ENCODE measurements around the gene PDSS1. TPM values are rescaled to one million over a fixed set of nuclear protein-coding genes. Genes with fewer than 3 reads are reported as not detected.

PDSS1 gene
- total RNA-seq, 2 experiments from 2014 or later = 3.8 to 4.5 TPM

DNA sequence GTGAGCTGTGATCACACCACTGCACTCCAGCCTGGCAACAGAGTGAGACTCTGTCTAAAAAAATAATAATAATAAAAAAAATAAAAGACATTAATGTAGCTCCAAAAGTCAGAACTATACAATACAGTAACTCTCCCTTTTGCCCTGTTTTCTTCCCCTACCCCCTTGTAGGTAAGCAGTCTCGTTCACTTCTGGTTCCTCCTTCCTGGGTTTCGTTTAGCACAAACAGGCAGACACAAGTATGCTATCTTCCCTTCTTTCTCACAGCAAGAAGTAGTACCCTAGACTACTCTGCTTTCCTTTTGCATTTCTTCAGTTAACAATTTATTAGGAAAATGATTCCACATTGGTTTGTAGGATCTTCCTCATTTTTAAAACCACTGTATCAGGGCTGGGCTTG lies 33.1 kb downstream of the PDSS1 start:
- H3K9me3 ChIP-seq (ENCODE audit: control insufficient read depth in 1 of 2, insufficient read depth in 1 of 2, low read length in 2 of 2) = no peaks in the 10 kb centered on the region
- no peak overlapping the region for H3K4me3 ChIP-seq (ENCODE audit: low read length)
- Mint-ChIP-seq H3K4me1 (ENCODE audit: low read depth) (peaks cover 3% of the 10 kb centered on the region), H3K27me3 (no peaks in the 10 kb centered on the region), H3K4me3 (no peak overlapping the region), H3K36me3 (ENCODE audit: low read depth) (peaks cover 57% of the 10 kb centered on the region), H3K27ac (no peak overlapping the region), H3K9me3 (no peaks in the 10 kb centered on the region)
- intact Hi-C loops (cut with DNase I, micrococcal nuclease) = no loop called here
- peaks cover 33% of the 10 kb centered on the region for H3K36me3 ChIP-seq (ENCODE audit: insufficient read depth, low read length)
- no peaks in the 10 kb centered on the region for H3K27me3 ChIP-seq (ENCODE audit: control insufficient read depth in 1 of 2, insufficient read depth in 2 of 2, low read length in 2 of 2)
- ChIA-PET POLR2A (no interaction called here), CTCF (no interaction called here)
- no peak for DNase-seq
- TF ChIP-seq, protein P1, sequence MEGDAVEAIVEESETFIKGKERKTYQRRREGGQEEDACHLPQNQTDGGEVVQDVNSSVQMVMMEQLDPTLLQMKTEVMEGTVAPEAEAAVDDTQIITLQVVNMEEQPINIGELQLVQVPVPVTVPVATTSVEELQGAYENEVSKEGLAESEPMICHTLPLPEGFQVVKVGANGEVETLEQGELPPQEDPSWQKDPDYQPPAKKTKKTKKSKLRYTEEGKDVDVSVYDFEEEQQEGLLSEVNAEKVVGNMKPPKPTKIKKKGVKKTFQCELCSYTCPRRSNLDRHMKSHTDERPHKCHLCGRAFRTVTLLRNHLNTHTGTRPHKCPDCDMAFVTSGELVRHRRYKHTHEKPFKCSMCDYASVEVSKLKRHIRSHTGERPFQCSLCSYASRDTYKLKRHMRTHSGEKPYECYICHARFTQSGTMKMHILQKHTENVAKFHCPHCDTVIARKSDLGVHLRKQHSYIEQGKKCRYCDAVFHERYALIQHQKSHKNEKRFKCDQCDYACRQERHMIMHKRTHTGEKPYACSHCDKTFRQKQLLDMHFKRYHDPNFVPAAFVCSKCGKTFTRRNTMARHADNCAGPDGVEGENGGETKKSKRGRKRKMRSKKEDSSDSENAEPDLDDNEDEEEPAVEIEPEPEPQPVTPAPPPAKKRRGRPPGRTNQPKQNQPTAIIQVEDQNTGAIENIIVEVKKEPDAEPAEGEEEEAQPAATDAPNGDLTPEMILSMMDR (IDR thresholded peaks at IDR 0.05) = no peak
- no peaks in the 10 kb centered on the region for H3K4me1 ChIP-seq (ENCODE audit: insufficient read depth, low read length)
- H3K27ac ChIP-seq (ENCODE audit: low read depth in 1 of 2, low read length in 2 of 2) = no peak overlapping the region
- no peak for ATAC-seq (ENCODE audit: poor library complexity)

DNA sequence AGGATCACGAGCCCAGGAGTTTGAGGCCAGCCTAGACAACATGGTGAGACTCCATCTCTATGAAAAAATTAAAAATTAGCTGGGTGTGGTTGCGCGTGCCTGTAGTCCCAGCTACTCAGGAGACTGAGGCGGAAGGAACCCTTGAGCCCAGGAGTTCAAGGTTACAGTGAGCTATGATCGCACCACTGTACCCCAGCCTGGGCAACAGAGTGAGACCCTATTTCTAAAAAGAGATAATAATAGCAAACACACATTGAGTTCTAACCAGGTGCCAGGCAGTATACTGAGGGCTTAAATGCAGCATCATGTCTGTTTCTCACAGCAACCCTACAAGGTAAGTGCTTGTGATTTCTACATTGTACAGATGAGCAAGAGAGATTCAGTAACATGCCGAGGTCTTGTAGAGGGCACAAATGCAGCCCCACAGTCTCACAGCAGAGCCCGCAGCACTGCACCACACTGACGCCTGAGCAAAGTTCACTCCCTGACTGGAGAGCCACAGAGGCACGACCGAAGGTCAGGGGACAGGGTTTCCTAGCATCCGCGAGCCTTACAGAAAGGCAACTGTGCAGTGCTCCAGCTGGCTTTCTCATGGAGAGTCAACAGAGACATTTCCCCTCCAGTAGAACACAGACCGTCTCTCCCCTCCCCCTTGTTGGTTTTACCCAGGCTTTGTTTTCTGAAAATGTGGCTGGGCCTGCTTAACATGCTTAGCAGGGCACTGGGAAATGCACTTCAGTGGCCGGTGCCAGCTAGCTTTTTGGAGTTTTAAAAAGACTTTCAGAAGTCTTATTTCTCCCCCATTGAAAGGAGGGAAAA lies 36.5 kb downstream of the PDSS1 start:
- H3K27ac ChIP-seq (ENCODE audit: low read depth in 1 of 2, low read length in 2 of 2) = no peak overlapping the region
- TF ChIP-seq, protein P1 (IDR thresholded peaks at IDR 0.05) = no peak
- H3K4me1 ChIP-seq (ENCODE audit: insufficient read depth, low read length) = no peaks in the 10 kb centered on the region
- peaks cover 58% of the 10 kb centered on the region for H3K36me3 Mint-ChIP-seq (ENCODE audit: low read depth)
- H3K4me1 Mint-ChIP-seq (ENCODE audit: low read depth) = peaks cover 18% of the 10 kb centered on the region
- intact Hi-C loops (cut with DNase I, micrococcal nuclease) = no loop called here
- no peak overlapping the region for H3K4me3 ChIP-seq (ENCODE audit: low read length)
- no peaks in the 10 kb centered on the region for H3K27me3 Mint-ChIP-seq
- no peaks in the 10 kb centered on the region for H3K9me3 Mint-ChIP-seq
- ATAC-seq (ENCODE audit: poor library complexity) = no peak
- no peak overlapping the region for H3K27ac Mint-ChIP-seq
- ChIA-PET POLR2A (no interaction called here), CTCF (interaction anchor here (2.6 kb wide), 1 partner anchor 8 kb away, joined by 8 read pairs; no protein-coding TSS in a partner anchor)
- no peak overlapping the region for H3K4me3 Mint-ChIP-seq
- H3K36me3 ChIP-seq (ENCODE audit: insufficient read depth, low read length) = peaks cover 40% of the 10 kb centered on the region
- no peaks in the 10 kb centered on the region for H3K9me3 ChIP-seq (ENCODE audit: control insufficient read depth in 1 of 2, insufficient read depth in 1 of 2, low read length in 2 of 2)
- no peak for DNase-seq
- H3K27me3 ChIP-seq (ENCODE audit: control insufficient read depth in 1 of 2, insufficient read depth in 2 of 2, low read length in 2 of 2) = no peaks in the 10 kb centered on the region

DNA sequence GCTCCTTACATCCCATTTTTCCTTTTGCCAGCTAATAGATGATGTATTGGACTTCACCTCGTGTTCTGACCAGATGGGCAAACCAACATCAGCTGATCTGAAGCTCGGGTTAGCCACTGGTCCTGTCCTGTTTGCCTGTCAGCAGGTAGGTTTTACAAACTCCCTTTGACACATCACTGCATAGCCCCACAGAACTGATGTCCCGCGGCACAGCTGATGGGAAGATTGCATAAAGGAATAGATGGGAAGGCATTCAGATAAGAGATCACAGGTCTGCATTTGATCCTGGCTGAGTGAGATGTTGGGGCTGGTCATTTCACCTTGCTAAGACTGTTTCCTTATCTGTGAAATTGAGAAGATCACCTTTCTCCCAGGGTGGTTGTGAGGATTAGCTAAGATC lies 37.9 kb downstream of the PDSS1 start:
- H3K4me1 Mint-ChIP-seq (ENCODE audit: low read depth) = peaks cover 29% of the 10 kb centered on the region
- H3K9me3 ChIP-seq (ENCODE audit: control insufficient read depth in 1 of 2, insufficient read depth in 1 of 2, low read length in 2 of 2) = no peaks in the 10 kb centered on the region
- no peak for ATAC-seq (ENCODE audit: poor library complexity)
- no peak for DNase-seq
- peaks cover 36% of the 10 kb centered on the region for H3K36me3 ChIP-seq (ENCODE audit: insufficient read depth, low read length)
- no peak overlapping the region for H3K27ac ChIP-seq (ENCODE audit: low read depth in 1 of 2, low read length in 2 of 2)
- H3K27ac Mint-ChIP-seq = no peak overlapping the region
- H3K36me3 Mint-ChIP-seq (ENCODE audit: low read depth) = peaks cover 61% of the 10 kb centered on the region
- TF ChIP-seq, protein P1 (IDR thresholded peaks at IDR 0.05) = no peak
- peaks cover 3% of the 10 kb centered on the region for H3K4me1 ChIP-seq (ENCODE audit: insufficient read depth, low read length)
- H3K27me3 Mint-ChIP-seq = no peaks in the 10 kb centered on the region
- H3K4me3 ChIP-seq (ENCODE audit: low read length) = no peak overlapping the region
- ChIA-PET POLR2A (no interaction called here), CTCF (interaction anchor here (2.6 kb wide), 1 partner anchor 9 kb away, joined by 8 read pairs; no protein-coding TSS in a partner anchor)
- no peak overlapping the region for H3K4me3 Mint-ChIP-seq
- H3K27me3 ChIP-seq (ENCODE audit: control insufficient read depth in 1 of 2, insufficient read depth in 2 of 2, low read length in 2 of 2) = no peaks in the 10 kb centered on the region
- no peaks in the 10 kb centered on the region for H3K9me3 Mint-ChIP-seq
- intact Hi-C loops (cut with DNase I, micrococcal nuclease) = no loop called here
